Ishikawa (cell line): ENCODE measurements around the gene ACOT12.

Experiments used
- CEBPB ChIP-seq: IDR thresholded peaks from 2 replicates; pipeline ENCODE4 v1.6.1; 2012
- CREB1 ChIP-seq: IDR thresholded peaks from 2 replicates; pipeline ENCODE4 v1.6.1; 2012; ENCODE audit warnings: low read depth
- EGR1 ChIP-seq: IDR thresholded peaks from 2 replicates; pipeline ENCODE4 v1.6.1; 2012
- EP300 ChIP-seq: IDR thresholded peaks from 2 replicates; pipeline ENCODE4 v1.6.1; 2012; ENCODE audit warnings: borderline replicate concordance
- FOXM1 ChIP-seq: IDR thresholded peaks from 2 replicates; pipeline ENCODE4 v1.6.1; 2012; ENCODE audit warnings: low read depth, borderline replicate concordance
- NFIC ChIP-seq: IDR thresholded peaks from 2 replicates; pipeline ENCODE4 v1.6.1; 2012
- RAD21 ChIP-seq: IDR thresholded peaks from 2 replicates; pipeline ENCODE4 v1.6.1; 2012; ENCODE audit warnings: low read depth
- TAF1 ChIP-seq: IDR thresholded peaks from 2 replicates; pipeline ENCODE4 v1.6.1; 2012; ENCODE audit warnings: low read depth, mild to moderate bottlenecking
- TCF12 ChIP-seq: IDR thresholded peaks from 2 replicates; pipeline ENCODE4 v1.6.1; 2012; ENCODE audit warnings: low read depth
- TEAD4 ChIP-seq: IDR thresholded peaks from 2 replicates; pipeline ENCODE4 v1.6.1; 2012
- USF1 ChIP-seq: IDR thresholded peaks from 2 replicates; pipeline ENCODE4 v1.6.1; 2012
- YY1 ChIP-seq: IDR thresholded peaks from 2 replicates; pipeline ENCODE4 v1.6.1; 2012; ENCODE audit warnings: low read depth
- ZBTB7A ChIP-seq: IDR thresholded peaks from 2 replicates; pipeline ENCODE4 v1.6.1; 2012; ENCODE audit warnings: low read depth
- TF ChIP-seq, protein P1 (sequence below): IDR thresholded peaks from 2 replicates; pipeline ENCODE4 v1.6.1; 2012; ENCODE audit warnings: low read depth, mild to moderate bottlenecking
- TF ChIP-seq, protein P2 (sequence below): IDR thresholded peaks from 2 replicates; pipeline ENCODE4 v1.6.1; 2012

Gene ACOT12

GRCh38 chr5:81313278-81313677, 80.7 kb downstream of the ACOT12 start:
- TF ChIP-seq, protein P1, sequence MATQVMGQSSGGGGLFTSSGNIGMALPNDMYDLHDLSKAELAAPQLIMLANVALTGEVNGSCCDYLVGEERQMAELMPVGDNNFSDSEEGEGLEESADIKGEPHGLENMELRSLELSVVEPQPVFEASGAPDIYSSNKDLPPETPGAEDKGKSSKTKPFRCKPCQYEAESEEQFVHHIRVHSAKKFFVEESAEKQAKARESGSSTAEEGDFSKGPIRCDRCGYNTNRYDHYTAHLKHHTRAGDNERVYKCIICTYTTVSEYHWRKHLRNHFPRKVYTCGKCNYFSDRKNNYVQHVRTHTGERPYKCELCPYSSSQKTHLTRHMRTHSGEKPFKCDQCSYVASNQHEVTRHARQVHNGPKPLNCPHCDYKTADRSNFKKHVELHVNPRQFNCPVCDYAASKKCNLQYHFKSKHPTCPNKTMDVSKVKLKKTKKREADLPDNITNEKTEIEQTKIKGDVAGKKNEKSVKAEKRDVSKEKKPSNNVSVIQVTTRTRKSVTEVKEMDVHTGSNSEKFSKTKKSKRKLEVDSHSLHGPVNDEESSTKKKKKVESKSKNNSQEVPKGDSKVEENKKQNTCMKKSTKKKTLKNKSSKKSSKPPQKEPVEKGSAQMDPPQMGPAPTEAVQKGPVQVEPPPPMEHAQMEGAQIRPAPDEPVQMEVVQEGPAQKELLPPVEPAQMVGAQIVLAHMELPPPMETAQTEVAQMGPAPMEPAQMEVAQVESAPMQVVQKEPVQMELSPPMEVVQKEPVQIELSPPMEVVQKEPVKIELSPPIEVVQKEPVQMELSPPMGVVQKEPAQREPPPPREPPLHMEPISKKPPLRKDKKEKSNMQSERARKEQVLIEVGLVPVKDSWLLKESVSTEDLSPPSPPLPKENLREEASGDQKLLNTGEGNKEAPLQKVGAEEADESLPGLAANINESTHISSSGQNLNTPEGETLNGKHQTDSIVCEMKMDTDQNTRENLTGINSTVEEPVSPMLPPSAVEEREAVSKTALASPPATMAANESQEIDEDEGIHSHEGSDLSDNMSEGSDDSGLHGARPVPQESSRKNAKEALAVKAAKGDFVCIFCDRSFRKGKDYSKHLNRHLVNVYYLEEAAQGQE, result no peak
- no peak for TF ChIP-seq CEBPB
- TF ChIP-seq TEAD4, result no peak
- no peak for TF ChIP-seq TAF1
- no peak for TF ChIP-seq ZBTB7A
- TF ChIP-seq YY1, result no peak
- no peak for TF ChIP-seq USF1
- no peak for TF ChIP-seq EGR1
- TF ChIP-seq TCF12, result no peak
- TF ChIP-seq RAD21, result no peak
- TF ChIP-seq, protein P2, sequence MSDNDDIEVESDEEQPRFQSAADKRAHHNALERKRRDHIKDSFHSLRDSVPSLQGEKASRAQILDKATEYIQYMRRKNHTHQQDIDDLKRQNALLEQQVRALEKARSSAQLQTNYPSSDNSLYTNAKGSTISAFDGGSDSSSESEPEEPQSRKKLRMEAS, result no peak

- no peak for TF ChIP-seq TAF1
- no peak for TF ChIP-seq CREB1
- no peak for TF ChIP-seq YY1
- TF ChIP-seq, protein P1, result no peak
- TF ChIP-seq TEAD4, result no peak
- TF ChIP-seq RAD21, result no peak
- TF ChIP-seq CEBPB, result no peak
- TF ChIP-seq EP300, result no peak
Observed at GRCh38 chr5:81310402-81311063, 83.4 kb downstream of the ACOT12 start.

DNA sequence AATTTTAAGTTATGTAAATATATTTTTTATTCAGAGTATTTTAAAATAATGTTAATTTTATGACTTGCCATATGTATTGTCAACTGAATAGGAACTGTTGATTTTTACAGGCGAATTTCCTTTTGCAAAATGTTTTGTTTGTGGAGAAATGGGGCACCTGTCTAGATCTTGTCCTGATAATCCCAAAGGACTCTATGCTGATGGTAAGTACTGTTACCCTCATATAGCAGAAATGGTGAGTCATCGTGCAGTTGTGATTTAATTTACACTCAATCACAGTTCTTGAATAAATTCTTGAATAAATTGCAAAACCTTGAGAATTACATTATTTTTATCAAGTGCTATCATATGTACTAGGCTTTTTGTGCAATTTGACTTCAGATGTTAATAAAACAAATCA, 85.1 kb downstream of the ACOT12 start:
- no peak for TF ChIP-seq USF1
- TF ChIP-seq TAF1, result no peak
- TF ChIP-seq, protein P1, result no peak
- TF ChIP-seq, protein P2, result no peak
- no peak for TF ChIP-seq EP300
- TF ChIP-seq TCF12, result no peak
- no peak for TF ChIP-seq ZBTB7A
- no peak for TF ChIP-seq FOXM1
- TF ChIP-seq TEAD4, result no peak
- TF ChIP-seq YY1, result no peak
- no peak for TF ChIP-seq EGR1
- no peak for TF ChIP-seq RAD21
- no peak for TF ChIP-seq CREB1
- TF ChIP-seq CEBPB, result no peak
- TF ChIP-seq NFIC, result no peak

DNA sequence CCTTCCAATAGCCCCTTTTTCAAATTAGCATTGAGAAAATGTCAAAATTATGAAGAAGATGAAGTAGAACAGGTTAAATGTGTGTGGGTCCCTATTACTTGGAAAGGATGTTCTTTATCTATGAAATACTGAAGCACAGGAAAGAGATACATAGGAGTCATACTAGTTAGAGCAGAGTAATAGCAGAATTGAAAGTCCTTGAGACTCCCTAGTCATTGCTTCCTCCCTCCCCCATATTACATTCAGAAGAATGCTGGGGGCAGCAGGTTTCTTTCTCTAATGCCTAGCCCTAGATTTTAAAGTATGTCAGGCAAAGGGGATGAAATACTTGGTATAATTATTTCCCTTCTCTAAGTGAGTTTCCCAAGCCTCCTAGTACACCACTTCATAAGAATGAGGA, 88.1 kb downstream of the ACOT12 start:
- TF ChIP-seq EP300, result no peak
- no peak for TF ChIP-seq RAD21
- TF ChIP-seq, protein P2, result no peak
- TF ChIP-seq TAF1, result no peak
- no peak for TF ChIP-seq USF1
